Esophagus (tissue), 2 donors: ENCODE results near the gene SUPT6H. TPM values are rescaled to one million over a fixed set of nuclear protein-coding genes. Genes with fewer than 3 reads are reported as not detected.

Experiments used
- H3K27ac ChIP-seq, 2 donors: one replicate each; pipeline ENCODE4 v1.5.1; 2013; ENCODE audit warnings: low read depth in 2 of 2, mild to moderate bottlenecking in 2 of 2, inconsistent platforms in 1 of 2, low read length in 1 of 2, moderate library complexity in 1 of 2
- H3K27me3 ChIP-seq, 2 donors: one replicate each; pipeline ENCODE4 v1.6.1; 2013; ENCODE audit warnings: low read length in 2 of 2, control low read depth in 1 of 2, mild to moderate bottlenecking in 1 of 2; ENCODE audit not compliant: insufficient read depth in 2 of 2, control insufficient read depth in 1 of 2
- H3K36me3 ChIP-seq, 2 donors: one replicate each; pipeline ENCODE4 v1.6.1; 2013; ENCODE audit warnings: low read length in 1 of 2; ENCODE audit not compliant: control insufficient read depth in 2 of 2, insufficient read depth in 2 of 2
- H3K4me1 ChIP-seq, 2 donors: one replicate each; pipeline ENCODE4 v1.6.1; 2013; ENCODE audit warnings: low read length in 1 of 2; ENCODE audit not compliant: control insufficient read depth in 2 of 2, insufficient read depth in 2 of 2
- H3K4me3 ChIP-seq, 2 donors: one replicate each; pipeline ENCODE4 v1.5.1; 2013; ENCODE audit warnings: low read length in 2 of 2, mild to moderate bottlenecking in 2 of 2, low read depth in 1 of 2, moderate library complexity in 1 of 2
- H3K9me3 ChIP-seq, 2 donors: one replicate each; pipeline ENCODE4 v1.6.1; 2013; ENCODE audit warnings: mild to moderate bottlenecking in 2 of 2, low read depth in 1 of 2, low read length in 1 of 2, moderate library complexity in 1 of 2; ENCODE audit not compliant: control insufficient read depth in 2 of 2, insufficient read depth in 1 of 2
- WGBS, 2 donors: extraction: QIAGEN DNeasy Blood & Tissue Kit; methylation state at CpG; one replicate each; pipeline ENCODE4 v1.1.7; 2013; 5-methylcytosine and 5-hydroxymethylcytosine counted together
- polyA plus RNA-seq, 2 donors: library from polyadenylated mRNA; stranded (reverse); fragments of 200-250 nt; gene quantifications; one replicate each; pipeline ENCODE4 v1.2.3, GENCODE V29; 2013
- donor health status: healthy with polysubstance abuse.
- donor health status: Bipolar disorder and iron deficiency.

The SUPT6H gene
- polyA plus RNA-seq, 2 donors, result 21.4 to 29.2 TPM

DNA sequence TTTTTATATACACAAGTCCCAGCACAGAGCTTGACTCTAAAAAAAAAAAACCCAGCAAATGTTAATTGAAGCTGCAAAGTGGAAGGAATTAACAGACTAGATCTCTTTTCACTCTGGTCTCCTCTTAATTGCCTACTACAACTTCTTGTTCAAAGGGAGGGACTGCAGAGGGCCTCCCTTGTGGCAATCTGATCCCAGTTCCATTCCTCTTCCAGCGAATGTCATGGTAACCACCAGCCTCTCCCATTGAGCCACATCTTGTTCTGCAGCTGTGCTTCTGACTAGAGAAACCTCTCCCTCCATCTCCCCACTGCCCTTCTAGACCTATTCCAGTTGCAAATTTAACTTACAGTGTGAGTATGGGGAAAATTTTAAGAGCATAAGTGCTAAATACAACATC, 5.9 kb downstream of the SUPT6H start:
- Histone ChIP-seq H3K27ac (no peak overlapping the region), H3K36me3 (peaks cover 0 to 5% of the 10 kb centered on the region in 2 donors), H3K27me3 (no peaks in the 10 kb centered on the region), H3K9me3 (no peaks in the 10 kb centered on the region), H3K4me1 (no peaks in the 10 kb centered on the region), H3K4me3 (no peak overlapping the region)
- WGBS, 2 donors, result 80 to 90% methylated on average over 1 of the region's 1 CpG

GRCh38 chr17:28669918-28670317, 7.9 kb downstream of the SUPT6H start:
- no peaks in the 10 kb centered on the region for H3K9me3 ChIP-seq
- H3K4me1 ChIP-seq, result no peaks in the 10 kb centered on the region
- WGBS, 2 donors, result 95 to 100% methylated on average over 1 of the region's 1 CpG
- H3K36me3 ChIP-seq, result peaks cover 14 to 15% of the 10 kb centered on the region in 2 donors
- H3K27ac ChIP-seq, result no peak overlapping the region
- no peak overlapping the region for H3K4me3 ChIP-seq
- H3K27me3 ChIP-seq, result no peaks in the 10 kb centered on the region

- H3K4me3 ChIP-seq, result no peak overlapping the region
- no peak overlapping the region for H3K27ac ChIP-seq
- H3K27me3 ChIP-seq, result no peaks in the 10 kb centered on the region
- 81 to 86% methylated on average over 3 of the region's 3 CpGs for WGBS, 2 donors
- no peaks in the 10 kb centered on the region for H3K9me3 ChIP-seq
- peaks cover 27 to 47% of the 10 kb centered on the region in 2 donors for H3K36me3 ChIP-seq
- H3K4me1 ChIP-seq, result no peaks in the 10 kb centered on the region
Observed at GRCh38 chr17:28675490-28675889, 13.5 kb downstream of the SUPT6H start.

DNA sequence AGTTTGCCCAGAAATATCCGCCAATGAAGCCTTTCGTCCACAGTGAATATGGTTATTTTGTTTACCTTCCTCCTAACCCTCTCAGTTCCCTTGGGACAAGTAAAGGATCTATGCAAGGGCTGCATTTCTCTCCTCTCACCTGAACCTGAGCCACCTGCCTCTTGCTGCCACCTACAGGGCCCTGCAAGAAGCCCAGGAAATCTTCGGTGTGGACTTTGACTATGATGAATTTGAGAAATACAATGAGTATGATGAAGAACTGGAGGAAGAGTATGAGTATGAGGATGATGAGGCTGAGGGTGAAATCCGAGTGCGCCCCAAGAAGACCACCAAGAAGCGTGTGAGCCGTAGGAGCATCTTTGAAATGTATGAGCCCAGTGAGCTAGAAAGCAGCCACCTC, 14.0 kb downstream of the SUPT6H start:
- H3K9me3 ChIP-seq, result no peaks in the 10 kb centered on the region
- no peaks in the 10 kb centered on the region for H3K27me3 ChIP-seq
- H3K4me3 ChIP-seq, result no peak overlapping the region
- no peak overlapping the region for H3K27ac ChIP-seq
- H3K4me1 ChIP-seq, result no peaks in the 10 kb centered on the region
- H3K36me3 ChIP-seq, result peaks cover 27 to 48% of the 10 kb centered on the region in 2 donors
- WGBS, 2 donors, result 84 to 85% methylated on average over 7 of the region's 7 CpGs

DNA sequence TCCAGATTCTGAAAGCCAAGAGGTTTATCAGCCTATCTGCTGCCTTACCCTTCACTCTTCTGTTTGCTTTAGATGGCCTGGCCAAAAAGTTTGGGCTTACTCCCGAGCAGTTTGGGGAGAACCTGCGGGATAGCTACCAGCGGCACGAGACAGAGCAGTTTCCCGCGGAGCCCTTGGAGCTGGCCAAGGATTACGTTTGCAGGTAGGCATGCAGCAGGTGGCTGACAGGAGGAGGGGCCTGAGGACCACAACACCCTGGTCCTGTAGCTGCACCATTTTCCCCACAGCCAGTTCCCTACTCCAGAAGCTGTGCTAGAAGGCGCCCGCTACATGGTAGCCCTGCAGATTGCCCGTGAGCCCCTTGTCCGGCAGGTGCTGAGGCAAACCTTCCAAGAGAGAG, 20.6 kb downstream of the SUPT6H start:
- no peak overlapping the region for H3K27ac ChIP-seq
- peaks cover 45 to 56% of the 10 kb centered on the region in 2 donors for H3K36me3 ChIP-seq
- 87 to 89% methylated on average over 11 of the region's 11 CpGs for WGBS, 2 donors
- peaks cover 2% of the 10 kb centered on the region in 2 donors for H3K4me1 ChIP-seq
- H3K27me3 ChIP-seq, result no peaks in the 10 kb centered on the region
- H3K4me3 ChIP-seq, result no peak overlapping the region
- no peaks in the 10 kb centered on the region for H3K9me3 ChIP-seq

GRCh38 chr17:28684963-28685362, 23.0 kb downstream of the SUPT6H start:
- 51 to 55% methylated on average over 3 of the region's 3 CpGs for WGBS, 2 donors
- no peak overlapping the region for H3K27ac ChIP-seq
- H3K4me3 ChIP-seq, result no peak overlapping the region
- peaks cover 54 to 55% of the 10 kb centered on the region in 2 donors for H3K36me3 ChIP-seq
- no peaks in the 10 kb centered on the region for H3K9me3 ChIP-seq
- H3K4me1 ChIP-seq, result peaks cover 2% of the 10 kb centered on the region in 2 donors
- no peaks in the 10 kb centered on the region for H3K27me3 ChIP-seq

DNA sequence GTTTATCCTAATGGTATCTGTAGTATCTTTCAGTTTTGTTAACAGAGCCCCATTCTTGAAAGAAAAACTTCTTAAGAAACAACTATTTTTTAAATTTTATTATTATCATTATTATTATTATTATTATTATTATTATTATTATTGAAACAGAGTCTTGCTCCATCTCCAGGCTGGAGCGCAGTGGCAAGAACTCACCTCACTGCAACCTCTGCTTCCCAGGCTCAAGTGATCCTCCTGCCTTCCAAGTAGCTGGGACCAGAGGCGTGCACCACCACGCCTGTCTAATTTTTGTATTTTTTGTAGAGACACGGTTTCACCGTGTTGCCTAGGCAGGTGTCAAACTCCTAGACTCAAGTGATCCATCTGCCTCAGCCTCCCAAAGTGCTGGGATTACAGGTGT, 23.4 kb downstream of the SUPT6H start:
- H3K27ac ChIP-seq, result no peak overlapping the region
- no peaks in the 10 kb centered on the region for H3K9me3 ChIP-seq
- 87 to 94% methylated on average over 5 of the region's 5 CpGs for WGBS, 2 donors
- peaks cover 2% of the 10 kb centered on the region in 2 donors for H3K4me1 ChIP-seq
- no peaks in the 10 kb centered on the region for H3K27me3 ChIP-seq
- H3K36me3 ChIP-seq, result peaks cover 55 to 57% of the 10 kb centered on the region in 2 donors
- H3K4me3 ChIP-seq, result no peak overlapping the region

DNA sequence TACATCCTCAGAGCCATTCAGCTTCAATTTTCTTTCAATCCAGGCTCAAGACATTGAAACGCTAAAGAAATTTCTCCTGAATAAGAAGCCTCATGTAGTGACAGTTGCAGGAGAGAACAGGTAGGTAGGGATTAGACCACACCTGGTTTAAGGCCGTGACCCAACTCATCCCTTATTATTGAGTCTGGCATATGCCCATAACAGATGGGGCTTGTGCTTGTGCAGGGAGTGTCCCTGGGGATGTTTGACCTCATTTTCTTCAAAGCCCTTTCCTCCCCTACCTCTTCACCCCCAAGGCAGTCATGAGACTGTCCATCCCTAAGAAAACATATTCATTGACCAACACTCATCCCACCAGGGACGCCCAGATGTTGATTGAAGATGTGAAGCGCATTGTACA, 24.3 kb downstream of the SUPT6H start:
- Histone ChIP-seq H3K36me3 (peaks cover 57 to 59% of the 10 kb centered on the region in 2 donors), H3K27ac (no peak overlapping the region), H3K4me1 (peaks cover 2% of the 10 kb centered on the region in 2 donors), H3K27me3 (no peaks in the 10 kb centered on the region), H3K4me3 (no peak overlapping the region), H3K9me3 (no peaks in the 10 kb centered on the region)
- 76 to 80% methylated on average over 4 of the region's 4 CpGs for WGBS, 2 donors

GRCh38 chr17:28688481-28688880, 26.5 kb downstream of the SUPT6H start:
- Histone ChIP-seq H3K4me3 (no peak overlapping the region), H3K27ac (no peak overlapping the region), H3K27me3 (no peaks in the 10 kb centered on the region), H3K4me1 (peaks cover 2% of the 10 kb centered on the region in 2 donors), H3K9me3 (no peaks in the 10 kb centered on the region), H3K36me3 (peaks cover 38 to 44% of the 10 kb centered on the region in 2 donors)
- 93 to 96% methylated on average over 4 of the region's 4 CpGs for WGBS, 2 donors

DNA sequence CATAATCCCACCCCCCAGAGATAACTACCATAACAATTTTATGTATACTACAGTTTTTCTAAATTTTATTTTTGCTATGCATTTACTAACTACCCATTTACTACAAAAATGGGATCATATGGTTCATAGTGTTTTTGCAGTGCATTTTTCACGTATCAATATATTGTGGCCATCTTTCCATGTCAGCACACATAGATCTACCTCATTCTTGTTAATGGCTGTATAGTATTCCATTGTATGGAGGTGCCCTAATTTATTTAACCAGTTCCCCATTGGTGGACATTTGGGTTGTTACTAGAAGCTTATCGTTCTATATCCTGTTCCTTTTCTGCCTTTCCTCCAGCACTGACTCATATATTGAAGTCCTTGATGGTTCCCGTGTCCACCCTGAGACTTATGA, 27.0 kb downstream of the SUPT6H start:
- Histone ChIP-seq H3K36me3 (peaks cover 35 to 48% of the 10 kb centered on the region in 2 donors), H3K4me3 (no peak overlapping the region), H3K27me3 (no peaks in the 10 kb centered on the region), H3K9me3 (no peaks in the 10 kb centered on the region), H3K4me1 (peaks cover 2% of the 10 kb centered on the region in 2 donors), H3K27ac (no peak overlapping the region)
- 99% methylated on average over 3 of the region's 3 CpGs for WGBS, 2 donors
